Amniotic stem cell (primary cell): ENCODE measurements around the gene FXYD6.
"Not testable (repeated sequence)": the region's sequence is repeated elsewhere in the genome, so short reads cannot be mapped to it uniquely, and the experiment has no call there.

Experiments
- DNase-seq: peaks from one replicate; lab custom pipeline; 2025; lab: John Stamatoyannopoulos, UW

Gene FXYD6

DNA sequence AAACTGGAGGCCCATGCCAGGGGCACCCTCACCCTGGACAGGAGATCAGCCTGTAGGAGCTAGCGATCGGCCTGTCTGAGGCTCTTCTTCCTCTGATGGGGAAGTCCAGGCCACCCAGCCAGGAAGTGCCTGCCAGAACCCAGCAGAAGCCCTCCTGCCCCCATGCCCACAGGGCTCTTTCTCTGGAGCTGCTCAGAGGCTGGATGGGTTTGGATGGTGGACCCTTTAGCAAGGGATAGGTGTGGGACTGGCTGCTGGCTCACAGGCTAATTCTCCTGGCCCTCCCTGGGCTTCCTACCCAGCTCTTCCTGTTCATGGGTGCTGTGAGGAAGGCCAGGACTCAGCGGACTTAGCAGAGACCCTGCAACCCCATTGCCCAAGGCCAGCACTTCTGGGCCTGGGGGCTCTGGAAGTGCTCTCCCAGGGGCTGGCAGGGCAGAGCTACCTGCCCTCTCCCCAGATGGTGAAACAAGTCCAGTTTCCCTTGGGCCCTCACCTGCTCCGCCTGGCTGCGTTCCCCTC, 59.6 kb downstream of the FXYD6 start:
- DNase-seq, result no peak

DNA sequence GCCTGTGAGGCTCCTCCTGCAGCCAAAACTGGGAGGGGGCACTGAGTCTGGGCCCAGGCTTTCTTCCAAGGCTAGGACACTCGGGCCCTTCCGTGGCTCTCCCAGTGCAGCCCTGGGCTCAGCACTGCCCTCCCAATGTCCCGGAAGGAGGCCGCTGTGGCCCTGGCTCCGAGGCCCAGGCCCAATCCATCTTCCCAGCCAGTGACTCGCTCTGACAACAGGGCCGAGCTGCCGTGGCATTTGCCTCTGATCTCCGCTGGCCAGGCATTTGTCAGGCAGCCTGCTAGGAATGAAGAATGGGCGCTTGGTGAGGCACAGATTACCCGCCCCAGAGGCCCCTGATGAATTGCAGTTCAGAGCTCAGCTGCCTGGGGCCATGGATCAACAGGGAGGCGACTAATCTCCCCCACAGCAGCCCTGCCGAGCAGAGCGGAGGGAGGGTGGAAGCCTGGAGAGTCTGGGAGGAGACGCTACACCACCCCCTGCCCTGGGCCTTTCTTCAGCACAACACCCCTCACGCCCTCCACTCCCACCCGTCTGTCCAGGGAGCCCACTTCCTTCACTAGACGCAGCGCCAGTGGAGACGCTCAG, 60.2 kb downstream of the FXYD6 start:
- DNase-seq, result no peak

DNA sequence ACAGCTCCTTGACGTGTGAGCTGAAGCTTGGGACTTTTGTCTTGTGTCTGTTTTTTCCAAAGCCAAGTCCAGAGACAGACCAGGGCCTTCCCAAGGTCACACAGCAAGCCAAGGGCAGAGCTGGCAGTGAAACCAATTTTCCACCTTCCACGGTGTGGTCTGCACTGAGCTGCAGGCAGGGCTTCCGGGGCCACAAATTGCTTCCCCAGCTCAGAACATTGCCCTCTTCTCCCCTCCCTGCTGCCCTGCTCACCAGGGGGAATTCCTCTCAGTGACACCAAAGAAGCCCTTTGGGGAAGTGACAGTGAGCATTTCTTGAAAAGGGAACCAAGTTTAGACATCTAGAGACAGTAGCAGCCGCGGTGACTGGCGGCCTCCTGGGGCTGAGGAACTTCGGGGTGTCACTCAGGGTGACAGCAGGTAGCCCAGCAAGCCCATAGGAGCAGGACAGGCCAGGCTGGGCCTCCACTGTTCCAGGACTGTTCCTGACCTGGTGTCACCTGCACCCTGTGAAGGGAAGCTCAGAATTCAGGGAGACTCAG, 61.1 kb downstream of the FXYD6 start:
- DNase-seq, result no peak

DNA sequence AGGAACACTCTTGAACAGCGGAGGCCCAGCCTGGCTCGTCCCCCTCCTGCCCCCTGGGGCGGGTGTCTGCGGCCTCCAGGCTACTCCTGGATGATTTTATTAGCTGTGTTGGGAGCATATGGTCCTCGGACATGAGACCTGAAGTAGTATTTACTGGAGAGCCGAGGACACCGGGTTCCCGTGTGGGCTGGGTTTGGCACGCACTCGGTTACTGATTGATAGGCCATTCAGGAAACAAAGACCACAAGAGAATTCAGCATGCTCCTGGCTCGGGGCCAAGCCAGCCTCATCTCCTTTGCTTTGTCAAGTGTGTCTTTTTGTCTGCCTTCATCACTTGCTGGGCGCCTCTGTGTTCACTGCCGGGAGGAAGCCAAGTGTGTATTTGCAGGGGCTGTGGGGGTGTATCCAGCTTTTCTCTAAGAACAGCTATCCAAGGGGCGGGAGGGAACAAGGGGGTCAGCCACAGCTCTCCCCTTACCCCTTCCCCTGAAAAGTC, 61.6 kb downstream of the FXYD6 start:
- no peak for DNase-seq

DNA sequence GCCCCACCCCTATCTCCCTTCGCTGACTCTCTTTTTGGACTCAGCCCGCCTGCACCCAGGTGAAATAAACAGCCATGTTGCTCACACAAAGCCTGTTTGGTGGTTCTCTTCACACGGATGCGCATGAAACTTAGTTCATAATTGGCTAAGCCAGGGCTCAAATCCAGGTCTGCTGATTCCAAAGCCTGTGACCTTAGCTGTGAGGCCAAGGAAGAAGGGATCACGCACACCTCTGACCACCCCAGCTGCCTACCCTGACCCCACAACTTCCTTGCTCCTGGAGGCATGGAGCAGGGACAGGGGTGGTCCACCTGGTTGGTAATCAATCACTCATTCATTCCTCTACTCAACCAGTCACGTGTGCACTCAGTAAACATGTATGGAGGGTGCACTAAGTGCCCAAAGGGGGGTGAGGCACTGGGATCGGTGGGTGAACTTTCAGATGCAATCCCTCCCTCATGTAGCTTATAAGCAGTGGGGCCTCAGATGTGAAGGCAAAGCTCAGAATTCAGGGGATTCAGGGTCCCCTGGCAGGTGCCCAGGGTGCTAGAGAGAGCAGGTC, 62.2 kb downstream of the FXYD6 start:
- DNase-seq, result no peak

DNA sequence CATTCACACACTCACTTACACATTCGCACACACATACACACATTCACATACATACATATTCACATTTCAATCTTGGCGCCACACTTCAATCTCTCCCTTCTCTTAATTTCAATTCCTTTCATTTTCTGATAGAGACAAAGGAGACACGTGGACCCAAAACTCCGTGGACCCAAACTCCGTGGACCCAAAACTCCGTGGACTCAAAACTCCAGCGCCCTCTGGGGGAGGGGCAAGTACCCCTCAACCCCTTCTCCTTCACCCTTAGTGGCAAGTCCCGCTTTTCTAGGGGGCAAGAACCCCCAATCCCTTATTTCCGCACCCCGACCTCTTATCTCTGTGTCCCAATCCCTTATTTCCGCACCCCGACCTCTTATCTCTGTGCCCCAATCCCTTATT, 66.4 kb downstream of the FXYD6 start:
- DNase-seq, result not testable (repeated sequence)

DNA sequence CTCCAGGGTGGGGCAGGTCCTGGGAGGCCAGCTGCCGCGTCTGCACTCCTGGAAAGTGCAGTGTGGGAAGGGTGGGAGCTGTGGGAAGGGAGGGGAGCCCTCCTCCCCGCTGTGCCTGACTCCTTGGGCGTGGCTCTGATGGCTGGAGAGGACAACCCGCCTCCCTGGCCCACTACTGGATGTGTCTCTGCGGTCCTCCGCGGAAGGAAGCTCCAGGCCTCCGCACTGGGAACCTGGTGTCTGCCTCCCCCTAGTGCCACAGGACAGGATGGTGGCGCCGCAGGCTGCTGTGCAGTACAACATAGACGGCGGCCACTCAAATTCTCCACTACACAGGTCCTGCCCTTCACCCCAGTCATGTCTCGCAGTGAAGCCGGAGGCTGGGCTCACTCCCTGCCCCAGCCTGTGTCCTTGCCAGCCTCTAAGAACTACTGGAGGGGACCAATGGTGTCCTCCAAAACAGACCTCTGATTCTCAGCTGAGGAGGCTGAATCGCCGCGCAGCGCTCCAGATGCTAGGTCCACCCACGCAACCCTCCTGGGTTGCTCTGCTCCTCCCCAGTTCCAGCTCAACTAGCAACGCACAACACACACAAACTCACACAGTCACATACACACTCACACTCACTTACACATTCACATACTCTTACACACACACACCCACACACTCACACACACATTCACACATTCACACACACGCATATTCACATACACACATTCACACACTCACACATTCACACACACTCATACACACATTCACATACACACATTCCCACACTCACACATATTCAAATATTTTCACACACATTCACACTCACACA, 67.0 kb downstream of the FXYD6 start:
- DNase-seq, result no peak

DNA sequence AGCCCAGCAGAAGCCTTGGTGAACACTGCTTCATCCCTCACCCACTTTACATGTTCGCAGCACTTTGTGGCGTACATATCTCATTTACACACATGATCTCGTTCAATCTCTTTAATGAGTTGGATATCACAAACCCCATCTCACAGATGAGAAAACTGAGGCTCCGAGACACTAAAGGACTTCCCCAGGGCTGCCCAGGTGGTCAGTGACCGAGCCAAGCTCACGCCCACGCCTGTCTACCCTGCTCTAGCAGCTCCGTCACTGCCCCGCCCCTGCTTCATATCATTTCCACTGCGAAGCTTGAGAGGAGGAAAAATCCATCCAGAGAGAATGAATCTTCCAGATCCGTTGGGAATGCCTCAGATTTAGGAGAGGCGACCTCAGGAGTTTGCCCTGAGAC, 67.7 kb downstream of the FXYD6 start:
- DNase-seq, result no peak

DNA sequence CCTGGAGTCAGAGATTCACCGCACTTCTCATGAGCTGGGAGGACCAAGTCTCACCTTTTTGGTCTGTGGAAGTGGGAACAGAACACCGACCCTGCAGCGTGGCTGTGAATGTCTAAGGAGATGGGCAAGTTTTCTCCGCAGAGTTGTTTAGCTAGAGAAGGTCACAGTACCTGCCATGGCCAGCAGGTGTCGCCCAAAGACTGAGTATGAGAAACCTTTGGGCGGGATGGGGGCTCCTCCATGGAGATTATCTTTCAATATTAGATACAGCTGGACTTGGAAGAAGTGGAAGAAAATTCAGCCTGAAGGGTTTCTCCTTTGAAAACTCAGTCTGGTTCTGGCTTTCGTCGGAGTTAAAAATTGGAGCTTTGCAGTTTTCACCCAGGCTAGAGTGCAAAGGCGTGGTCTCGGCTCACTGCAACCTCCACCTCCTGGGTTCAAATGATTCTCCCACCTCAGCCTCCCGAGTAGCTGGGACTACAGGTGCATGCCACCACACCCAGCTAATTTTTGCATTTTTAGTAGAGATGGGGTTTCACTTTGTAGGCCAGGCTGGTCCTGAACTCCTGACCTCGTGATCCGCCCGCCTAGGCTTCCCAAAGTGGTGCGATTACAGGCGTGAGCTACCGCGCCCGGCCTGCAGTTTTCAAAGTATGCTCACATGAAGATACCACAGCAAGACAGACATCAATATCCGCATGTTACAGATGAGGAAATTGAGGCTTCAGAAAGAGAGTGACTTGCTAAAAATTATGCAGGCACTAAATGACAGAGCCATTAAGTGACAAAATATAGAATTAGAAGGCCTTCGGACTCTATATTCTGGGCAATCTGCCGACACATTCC, 68.8 kb downstream of the FXYD6 start:
- no peak for DNase-seq

DNA sequence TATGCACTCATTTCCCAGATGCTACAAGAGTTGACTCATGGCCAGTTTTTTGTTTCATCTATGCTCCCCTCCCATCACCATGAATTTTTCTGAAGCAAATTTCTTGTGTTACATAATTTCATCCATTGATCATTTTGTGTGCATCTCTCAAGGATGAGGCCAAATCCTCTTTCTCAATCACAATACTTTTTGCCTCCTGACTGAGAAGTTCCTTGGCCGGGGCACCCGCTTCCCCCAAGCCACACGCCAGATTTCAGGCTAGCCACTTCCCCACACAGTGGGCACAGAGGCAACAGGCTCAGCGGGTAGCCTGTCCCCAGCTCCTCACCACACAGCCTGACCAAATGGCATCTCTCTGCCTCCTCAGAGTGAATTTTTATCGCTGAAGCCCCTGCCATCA, 69.6 kb downstream of the FXYD6 start:
- DNase-seq, result no peak

DNA sequence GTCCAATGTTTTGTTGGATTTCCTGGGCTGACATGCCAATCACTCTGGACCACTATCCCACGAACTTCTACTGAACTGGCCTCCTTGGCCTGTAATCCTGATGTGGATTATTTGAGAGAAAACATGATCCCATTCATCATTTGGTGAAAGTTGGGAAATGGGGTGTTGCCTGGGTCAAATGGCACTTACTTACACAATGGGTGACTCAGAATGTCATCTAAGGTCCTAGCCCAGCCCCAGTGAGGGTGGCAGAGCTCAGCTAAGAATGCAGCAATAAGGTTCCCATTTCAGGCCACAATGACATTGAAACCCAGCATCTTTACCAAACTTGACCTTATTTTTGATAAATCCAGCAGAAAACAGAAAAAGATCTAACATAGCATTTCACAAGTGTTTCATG, 71.4 kb downstream of the FXYD6 start:
- no peak for DNase-seq

DNA sequence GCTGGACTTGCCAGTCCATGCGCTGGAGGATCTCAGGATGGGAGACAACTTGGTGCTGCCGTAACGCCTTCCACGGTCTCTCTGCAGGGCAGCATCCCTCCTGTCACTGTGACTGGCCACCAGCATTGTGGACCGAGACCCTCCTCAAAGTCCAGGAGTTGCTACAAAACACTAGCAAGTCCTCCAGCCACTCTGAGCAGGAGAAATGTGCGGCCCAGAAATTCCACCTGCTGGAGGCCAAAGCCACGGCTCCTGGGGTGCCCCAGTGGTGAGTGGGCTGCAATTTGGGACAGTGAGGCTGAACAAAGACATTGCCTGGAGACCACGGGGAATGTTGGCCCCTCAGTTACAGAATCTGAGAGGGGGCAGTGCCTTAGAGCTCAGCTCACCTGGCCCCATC, 72.6 kb downstream of the FXYD6 start:
- DNase-seq, result no peak

DNA sequence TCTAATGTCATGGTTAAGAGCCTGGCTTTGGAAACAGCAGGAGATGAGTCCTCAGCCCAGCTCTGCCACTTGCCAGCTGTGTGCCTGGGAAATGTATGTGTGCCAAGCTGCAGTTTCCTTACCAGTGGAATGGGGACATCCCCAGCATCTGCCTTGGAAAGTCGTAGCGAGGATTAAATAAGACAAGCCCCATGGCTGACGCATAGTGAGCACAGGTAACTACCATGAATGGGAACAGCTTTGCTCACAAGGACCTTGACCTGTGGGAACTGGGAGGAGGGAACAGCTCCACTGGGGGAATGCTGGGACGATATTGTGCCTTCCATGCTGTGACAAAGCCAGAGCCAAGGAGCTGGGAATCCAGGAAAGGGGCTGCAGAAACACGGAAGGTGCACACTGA, 76.8 kb downstream of the FXYD6 start:
- no peak for DNase-seq

DNA sequence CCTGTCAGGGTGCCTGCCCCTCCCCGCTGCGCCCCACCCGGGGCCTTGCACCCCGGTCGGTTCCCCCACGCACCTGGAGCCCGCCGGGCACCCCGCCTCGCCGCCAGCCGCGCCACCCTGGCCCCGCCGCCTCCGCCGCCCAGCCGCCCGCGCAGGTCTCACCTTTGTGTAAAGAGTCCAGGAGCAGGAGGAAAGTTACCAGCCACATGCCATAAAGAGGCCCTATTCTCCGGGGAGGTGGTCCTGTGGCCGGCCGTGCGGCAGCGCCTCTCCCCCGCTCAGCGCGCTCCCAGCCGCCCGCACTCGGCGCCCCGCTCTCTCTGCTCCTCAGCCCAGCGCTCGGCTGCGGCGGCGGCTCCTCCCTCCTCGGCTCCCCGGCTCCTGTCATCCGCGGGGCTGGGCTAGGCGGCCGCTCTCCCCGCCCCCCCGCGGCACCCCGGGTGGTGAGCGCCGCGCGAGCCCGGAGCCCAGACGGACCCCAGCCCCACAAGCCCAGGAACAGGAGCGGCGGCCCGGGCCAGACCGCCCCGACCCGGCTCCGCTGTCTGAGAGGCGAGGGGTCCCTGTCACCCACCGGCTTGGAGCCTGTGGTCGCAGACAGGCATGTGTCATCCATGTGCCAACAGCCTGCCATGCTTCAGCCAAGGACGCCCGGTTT, 79.5 kb downstream of the FXYD6 start, which contains the start of gene DSCAML1:
Gene DSCAML1, minus strand, starts transcription at position 345 of the 658 bp plus-strand sequence. Its CDS starts 137 bp downstream, at position 208.
- no peak for DNase-seq

DNA sequence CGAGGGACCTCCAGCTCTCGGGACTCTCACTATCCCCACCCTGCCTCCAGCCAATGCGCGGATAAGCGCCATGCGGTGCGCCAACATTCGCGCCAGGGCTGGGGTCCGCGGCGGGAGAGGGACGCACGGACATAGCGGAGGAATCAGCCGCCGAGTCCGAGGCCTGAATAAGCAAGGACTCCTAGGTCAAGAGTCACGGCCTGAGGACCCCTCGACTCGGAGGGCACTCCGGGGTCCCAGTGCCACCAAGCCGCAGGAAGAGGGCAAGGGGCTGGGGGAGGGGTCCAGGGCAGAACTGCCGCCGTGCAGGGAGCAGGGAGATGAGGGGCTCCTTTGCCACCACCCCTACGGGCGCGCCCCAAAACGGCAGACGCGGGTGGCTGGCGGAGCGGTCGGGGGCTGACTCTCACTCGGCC, 80.0 kb downstream of the FXYD6 start:
- no peak for DNase-seq

DNA sequence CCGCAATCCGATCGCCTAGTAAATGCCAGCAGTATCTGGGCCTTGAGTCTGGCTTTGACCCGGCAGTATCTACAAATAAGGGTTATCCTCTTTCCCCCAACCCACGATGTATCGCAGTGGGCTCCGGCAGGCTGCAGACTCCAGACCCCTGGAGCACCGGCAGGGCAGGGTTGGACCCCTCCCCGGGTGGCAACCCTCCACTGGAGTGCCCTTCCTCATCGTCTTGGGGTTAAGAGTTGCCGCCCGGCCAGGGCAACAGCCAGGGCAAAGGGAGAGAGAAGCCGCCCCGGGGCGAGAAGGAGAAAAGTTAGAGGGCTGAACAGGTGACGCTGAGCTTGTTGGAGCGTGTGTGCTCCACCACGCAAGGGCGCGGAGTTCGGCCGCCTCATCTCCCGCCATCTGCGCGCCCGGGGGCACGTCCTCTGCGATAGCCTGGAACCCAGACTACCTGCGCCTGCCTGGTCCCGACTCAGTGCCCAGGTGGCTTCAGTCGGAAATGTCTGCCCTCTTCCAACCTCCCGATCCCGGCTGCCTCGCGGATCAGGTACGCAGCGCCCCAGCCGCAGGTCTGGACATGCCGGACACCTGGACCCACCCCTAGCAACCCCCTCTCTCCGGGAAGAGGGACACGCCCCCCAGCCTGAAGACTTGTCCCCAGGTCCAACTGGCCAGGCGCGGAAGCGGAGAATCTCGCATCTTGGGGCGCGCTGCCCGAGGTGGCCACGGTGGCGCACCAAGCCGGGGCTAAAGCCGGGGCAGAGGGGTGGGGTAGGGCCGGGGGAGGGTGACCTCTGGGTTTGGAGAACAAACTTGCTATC, 80.6 kb downstream of the FXYD6 start:
- no peak for DNase-seq

DNA sequence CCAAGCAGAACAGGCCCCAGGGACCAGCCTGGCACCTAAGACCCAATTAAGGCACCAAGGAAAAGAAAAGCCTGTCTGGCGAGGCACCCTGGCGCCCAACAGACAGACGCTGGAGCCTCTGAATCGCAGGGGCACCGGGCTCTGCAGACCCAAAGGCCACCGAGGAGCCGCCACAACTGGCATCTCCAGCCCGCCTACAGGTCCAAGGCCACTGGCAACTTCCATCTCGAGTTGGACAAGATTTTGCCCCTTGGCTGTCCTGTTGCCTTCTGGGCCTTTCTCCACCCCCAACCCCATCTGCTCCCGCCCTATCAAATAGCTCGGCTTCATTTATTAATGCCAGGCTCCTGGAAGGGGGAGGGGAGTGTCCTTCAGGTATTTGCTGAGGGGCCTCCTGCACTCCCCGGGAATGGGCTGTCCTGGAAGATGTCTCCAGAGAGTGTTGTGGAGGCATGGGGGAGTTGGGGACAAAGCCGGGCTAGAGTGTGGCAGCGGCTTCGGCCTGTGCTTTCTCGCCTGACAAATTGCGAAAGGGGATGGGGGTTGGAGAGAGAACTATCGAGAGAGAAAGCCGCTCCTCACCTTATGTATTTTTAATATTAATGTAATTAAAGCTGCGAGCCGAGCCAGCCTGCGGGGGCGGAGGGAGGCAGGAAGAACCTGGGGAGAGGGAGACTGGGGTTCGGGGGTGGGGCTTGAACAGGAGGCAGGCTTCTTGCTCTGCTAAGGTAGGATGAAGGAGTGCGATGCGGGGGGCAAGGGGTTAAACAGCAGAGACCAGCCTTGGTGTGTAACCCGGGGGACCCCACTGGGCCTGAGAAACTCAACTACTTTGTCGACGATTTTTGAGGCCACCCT, 81.5 kb downstream of the FXYD6 start:
- no peak for DNase-seq

DNA sequence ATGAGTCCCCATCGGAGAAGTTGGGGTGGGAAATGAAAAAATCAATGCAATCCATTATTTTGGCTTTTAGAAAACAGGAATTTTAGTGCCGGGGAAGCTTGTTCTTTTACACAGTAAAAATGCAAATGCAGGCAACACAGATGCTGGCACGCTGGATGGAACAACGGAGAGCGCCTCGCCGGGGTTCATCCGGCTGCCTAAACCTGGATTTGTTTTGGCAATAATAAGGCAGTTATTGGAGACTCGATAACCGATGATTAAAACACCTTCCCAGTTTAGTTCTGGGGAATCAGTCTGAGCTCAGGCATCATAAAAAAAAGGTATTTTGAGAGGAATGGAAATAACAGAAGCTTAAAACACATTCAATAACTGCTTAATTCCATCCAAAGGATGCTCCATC, 82.3 kb downstream of the FXYD6 start:
- DNase-seq, result no peak

DNA sequence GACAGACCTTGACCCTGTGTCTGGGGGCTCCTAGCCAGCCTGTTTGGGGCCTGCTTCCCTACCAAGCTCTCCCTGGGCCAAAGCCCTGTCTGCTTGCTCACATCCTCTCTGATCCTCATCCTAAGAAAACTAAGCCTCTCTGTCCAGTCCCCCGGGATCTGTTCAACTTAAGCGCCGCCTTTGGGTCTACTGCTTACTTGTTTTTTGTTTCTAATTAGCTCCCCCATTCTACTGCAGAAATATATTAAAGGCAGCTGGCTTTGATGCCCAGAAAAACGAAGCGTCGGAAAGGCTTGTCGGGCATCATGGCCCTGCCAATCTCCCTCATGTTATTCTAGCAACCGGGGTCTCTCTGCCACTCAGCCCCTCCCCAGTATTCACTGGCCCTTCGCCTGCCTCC, 82.9 kb downstream of the FXYD6 start:
- no peak for DNase-seq
